PC-3 (cell line): ENCODE results near the gene TLE7. TPM values are rescaled to one million over a fixed set of nuclear protein-coding genes. Genes with fewer than 3 reads are reported as not detected.

Experiments used
- ATAC-seq: fragments of 200-7000 bp; cut with Tn5 transposase; 2 replicates; pipeline ENCODE4 v1.9.1; 2020; ENCODE audit warnings: mild to moderate bottlenecking, moderate library complexity
- BruUV-seq: library from RNA; stranded (reverse); fragments of 400-500 nt; replicated peaks from 2 replicates; lab custom pipeline; 2021; lab: Mats Ljungman, UMichigan
- CTCF ChIA-PET: fragments of 300-600 bp; sonication (Branson Sonifier 250); formaldehyde crosslinking; loops from one replicate; lab custom pipeline; 2022; ENCODE audit warnings: antibody characterized with exemption; lab: Charles Lee
- POLR2A ChIA-PET: fragments of 300-600 bp; sonication (Branson Sonifier 250); formaldehyde crosslinking; loops from one replicate; lab custom pipeline; 2022; ENCODE audit warnings: antibody characterized with exemption; ENCODE audit not compliant: unreplicated experiment; lab: Charles Lee
- DNase-seq: peaks from one replicate; pipeline ENCODE4 v3.0.0-alpha.2; 2015
- H2AFZ ChIP-seq: fragments of 300-600 bp; sonication (generic); 2 replicates; pipeline ENCODE4 v1.6.0; 2016; ENCODE audit warnings: antibody characterized with exemption, low read length
- H3F3A ChIP-seq: fragments of 300-600 bp; sonication (generic); one replicate; pipeline ENCODE4 v1.6.0; 2017; ENCODE audit warnings: antibody characterized with exemption, low read length, control low read depth, mild to moderate bottlenecking; ENCODE audit not compliant: unreplicated experiment
- H3K27ac ChIP-seq: fragments of 300-600 bp; sonication (generic); 2 replicates; pipeline ENCODE4 v1.5.1; 2016; ENCODE audit warnings: mild to moderate bottlenecking, low read length
- H3K27me3 ChIP-seq: fragments of 300-600 bp; sonication (generic); 2 replicates; pipeline ENCODE4 v1.6.1; 2016; ENCODE audit warnings: low read length, mixed read lengths
- H3K36me3 ChIP-seq: fragments of 300-600 bp; sonication (generic); 2 replicates; pipeline ENCODE4 v1.6.1; 2016; ENCODE audit warnings: low read depth, mixed run types, low read length, mixed read lengths
- H3K4me1 ChIP-seq: fragments of 300-600 bp; sonication (generic); 2 replicates; pipeline ENCODE4 v1.5.1; 2016; ENCODE audit warnings: low read length; ENCODE audit not compliant: insufficient read depth
- H3K4me2 ChIP-seq: fragments of 300-600 bp; sonication (generic); 2 replicates; pipeline ENCODE4 v1.6.0; 2016; ENCODE audit warnings: low read length
- H3K4me3 ChIP-seq: fragments of 300-600 bp; sonication (generic); 2 replicates; pipeline ENCODE4 v1.5.1; 2016; ENCODE audit warnings: mild to moderate bottlenecking, low read length, mixed read lengths
- H3K79me2 ChIP-seq: fragments of 300-600 bp; sonication (generic); 2 replicates; pipeline ENCODE4 v1.6.1; 2017; ENCODE audit warnings: low read length, mixed read lengths
- H3K9ac ChIP-seq: fragments of 300-600 bp; sonication (generic); 2 replicates; pipeline ENCODE4 v1.6.0; 2016; ENCODE audit warnings: mild to moderate bottlenecking, low read length
- H3K9me2 ChIP-seq: fragments of 300-600 bp; sonication (generic); replicated peaks from 2 replicates; pipeline ENCODE4 v1.6.1; 2016; ENCODE audit warnings: mixed run types, low read length, mixed read lengths
- H3K9me3 ChIP-seq: fragments of 300-600 bp; sonication (generic); 2 replicates; pipeline ENCODE4 v1.6.1; 2016; ENCODE audit warnings: low read length, mixed read lengths
- H4K20me1 ChIP-seq: fragments of 300-600 bp; sonication (generic); 2 replicates; pipeline ENCODE4 v1.6.1; 2016; ENCODE audit warnings: low read length, mixed read lengths
- EZH2 ChIP-seq: fragments of 300-600 bp; sonication (generic); IDR thresholded peaks from one replicate; pipeline ENCODE4 v1.6.1; 2017; ENCODE audit warnings: antibody characterized with exemption, mild to moderate bottlenecking, low read length; ENCODE audit not compliant: unreplicated experiment
- EZH2phosphoT487 ChIP-seq: fragments of 300-600 bp; sonication (generic); IDR thresholded peaks from 2 replicates; pipeline ENCODE4 v1.6.1; 2018; ENCODE audit warnings: mild to moderate bottlenecking, antibody characterized with exemption, low read length, borderline replicate concordance
- intact Hi-C: fragments of 100-400 bp; cut with micrococcal nuclease; formaldehyde crosslinking; loops from 2 replicates; pipeline ENCODE4 v1.9.0; 2023
- total RNA-seq: library from RNA; depleted of rRNA; stranded (reverse); fragments of >200 nt; gene quantifications from 2 replicates; pipeline ENCODE4 v1.2.3, GENCODE V29; 2014
- TF ChIP-seq, protein P1 (sequence below): fragments of 300-600 bp; sonication (generic); conservative IDR thresholded peaks from 2 replicates; pipeline ENCODE4 v1.5.1; 2017; ENCODE audit warnings: antibody characterized with exemption, low read depth, mild to moderate bottlenecking, low read length

The TLE7 gene
- total RNA-seq, 1 experiment from 2014 or later: not detected

DNA sequence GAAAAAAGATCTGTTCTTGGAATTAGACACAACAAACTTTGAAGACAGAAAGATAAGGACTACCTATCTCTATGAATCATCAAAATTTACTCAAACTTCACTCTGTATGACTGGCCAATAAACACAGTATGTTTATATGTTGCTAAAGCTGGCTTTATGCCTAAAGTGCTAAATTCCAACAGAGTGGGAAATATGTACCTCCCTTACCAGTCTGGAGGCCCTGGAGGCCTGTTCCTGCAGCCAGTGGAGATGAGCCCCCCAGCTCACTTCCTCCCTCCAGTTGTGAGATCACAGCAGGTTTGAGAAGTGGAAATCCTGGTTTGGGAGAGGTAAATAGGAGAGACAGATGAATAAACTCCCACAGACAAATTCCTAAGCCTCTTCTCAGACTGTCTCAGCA lies 11.2 kb upstream of the TLE7 start:
- H4K20me1 ChIP-seq: no peaks in the 10 kb centered on the region
- no peaks in the 10 kb centered on the region for H3F3A ChIP-seq
- no peak overlapping the region for H3K4me2 ChIP-seq
- no TSS peak for BruUV-seq
- no peaks in the 10 kb centered on the region for H3K4me1 ChIP-seq
- H3K4me3 ChIP-seq: no peak overlapping the region
- H3K9me2 ChIP-seq: no peaks in the 10 kb centered on the region
- CTCF ChIA-PET: no interaction called here
- peaks cover 77% of the 10 kb centered on the region for H3K36me3 ChIP-seq
- H3K27me3 ChIP-seq: no peaks in the 10 kb centered on the region
- no peak overlapping the region for H2AFZ ChIP-seq
- H3K9me3 ChIP-seq: peaks cover 33% of the 10 kb centered on the region
- 0 out of 2 replicates have a peak, but pooled peaks cover 4% of the 10 kb centered on the region for H3K79me2 ChIP-seq
- H3K9ac ChIP-seq: no peak overlapping the region
- intact Hi-C loops: no loop called here
- POLR2A ChIA-PET: no interaction called here
- ATAC-seq: no peak
- DNase-seq: no peak
- H3K27ac ChIP-seq: no peak overlapping the region
- TF ChIP-seq, protein P1, sequence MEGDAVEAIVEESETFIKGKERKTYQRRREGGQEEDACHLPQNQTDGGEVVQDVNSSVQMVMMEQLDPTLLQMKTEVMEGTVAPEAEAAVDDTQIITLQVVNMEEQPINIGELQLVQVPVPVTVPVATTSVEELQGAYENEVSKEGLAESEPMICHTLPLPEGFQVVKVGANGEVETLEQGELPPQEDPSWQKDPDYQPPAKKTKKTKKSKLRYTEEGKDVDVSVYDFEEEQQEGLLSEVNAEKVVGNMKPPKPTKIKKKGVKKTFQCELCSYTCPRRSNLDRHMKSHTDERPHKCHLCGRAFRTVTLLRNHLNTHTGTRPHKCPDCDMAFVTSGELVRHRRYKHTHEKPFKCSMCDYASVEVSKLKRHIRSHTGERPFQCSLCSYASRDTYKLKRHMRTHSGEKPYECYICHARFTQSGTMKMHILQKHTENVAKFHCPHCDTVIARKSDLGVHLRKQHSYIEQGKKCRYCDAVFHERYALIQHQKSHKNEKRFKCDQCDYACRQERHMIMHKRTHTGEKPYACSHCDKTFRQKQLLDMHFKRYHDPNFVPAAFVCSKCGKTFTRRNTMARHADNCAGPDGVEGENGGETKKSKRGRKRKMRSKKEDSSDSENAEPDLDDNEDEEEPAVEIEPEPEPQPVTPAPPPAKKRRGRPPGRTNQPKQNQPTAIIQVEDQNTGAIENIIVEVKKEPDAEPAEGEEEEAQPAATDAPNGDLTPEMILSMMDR: no peak
- TF ChIP-seq EZH2phosphoT487 (no peak), EZH2 (no peak)

DNA sequence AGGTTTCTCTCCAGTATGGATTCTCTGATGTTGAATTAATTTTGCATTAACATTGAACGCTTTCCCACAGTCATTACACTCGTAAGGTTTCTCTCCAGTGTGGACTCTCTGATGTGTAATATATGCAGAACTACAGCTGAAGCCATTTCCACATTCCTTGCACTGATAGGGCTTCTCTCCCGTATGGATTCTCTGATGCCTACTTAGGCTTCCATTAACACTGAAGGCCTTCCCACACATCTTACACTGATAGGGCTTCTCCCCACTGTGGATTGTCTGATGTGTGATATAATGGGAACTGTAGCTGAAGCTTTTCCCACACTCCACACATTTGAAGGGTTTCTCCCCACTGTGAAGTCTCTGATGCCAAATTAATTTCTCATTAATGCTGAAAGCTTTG lies 7.2 kb upstream of the TLE7 start:
- intact Hi-C loops: no loop called here
- DNase-seq: no peak
- H3K9me3 ChIP-seq: peaks cover 34% of the 10 kb centered on the region

DNA sequence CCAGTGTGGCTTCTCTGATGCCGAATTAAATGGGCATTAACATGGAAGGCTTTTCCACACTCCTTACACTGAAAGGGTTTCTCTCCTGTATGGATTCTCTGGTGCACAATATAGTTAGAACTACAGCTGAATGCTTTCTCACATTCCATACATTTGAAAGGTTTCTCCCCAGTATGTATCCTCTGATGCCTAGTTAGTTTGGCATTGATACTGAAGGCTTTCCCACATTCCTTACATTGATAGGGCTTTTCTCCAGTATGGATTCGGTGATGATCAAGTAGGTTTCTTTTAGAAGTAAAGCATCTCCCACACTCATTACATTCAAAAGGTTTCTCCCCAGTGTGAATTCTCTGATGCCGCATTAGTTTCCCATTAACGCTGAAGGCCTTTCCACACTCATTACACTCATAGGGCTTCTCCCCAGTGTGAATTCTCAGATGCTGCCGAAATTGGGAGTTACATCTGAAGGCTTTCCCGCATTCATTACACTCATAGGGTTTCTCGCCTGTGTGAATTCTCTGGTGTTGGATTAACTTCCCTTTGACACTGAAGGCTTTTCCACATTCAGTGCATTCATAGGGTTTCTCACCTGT lies 6.5 kb upstream of the TLE7 start:
- Histone ChIP-seq H3K79me2 (no peaks in the 10 kb centered on the region), H3K9me3 (peaks cover 34% of the 10 kb centered on the region), H3K9ac (no peak overlapping the region), H3F3A (no peaks in the 10 kb centered on the region), H3K4me1 (no peaks in the 10 kb centered on the region), H3K27ac (no peak overlapping the region), H3K4me2 (no peak overlapping the region), H3K9me2 (no peaks in the 10 kb centered on the region), H2AFZ (no peak overlapping the region), H4K20me1 (no peaks in the 10 kb centered on the region), H3K36me3 (peaks cover 57% of the 10 kb centered on the region), H3K4me3 (no peak overlapping the region), H3K27me3 (no peaks in the 10 kb centered on the region)
- no TSS peak for BruUV-seq
- no peak for TF ChIP-seq EZH2
- TF ChIP-seq, protein P1: no peak
- TF ChIP-seq EZH2phosphoT487: no peak
- DNase-seq: no peak
- CTCF ChIA-PET: no interaction called here
- intact Hi-C loops: no loop called here
- POLR2A ChIA-PET: no interaction called here
- no peak for ATAC-seq

More for the DNA sequence above, 7.2 kb upstream of the TLE7 start:
- Histone ChIP-seq H2AFZ (no peak overlapping the region), H3K79me2 (no peaks in the 10 kb centered on the region), H3K27ac (no peak overlapping the region), H3K36me3 (peaks cover 64% of the 10 kb centered on the region), H3K27me3 (no peaks in the 10 kb centered on the region), H3K4me1 (no peaks in the 10 kb centered on the region), H3K4me2 (no peak overlapping the region), H3F3A (no peaks in the 10 kb centered on the region), H3K9ac (no peak overlapping the region), H3K9me2 (no peaks in the 10 kb centered on the region), H3K4me3 (no peak overlapping the region), H4K20me1 (no peaks in the 10 kb centered on the region)
- POLR2A ChIA-PET: no interaction called here
- CTCF ChIA-PET: no interaction called here
- BruUV-seq: no TSS peak
- TF ChIP-seq, protein P1: no peak
- TF ChIP-seq EZH2 (no peak), EZH2phosphoT487 (no peak)
- no peak for ATAC-seq
